HL-60 (cell line): Measurements from ENCODE around the gene CDNF.

Source experiments
- CTCF ChIP-seq: IDR thresholded peaks from one replicate; pipeline ENCODE4 v1.5.1; 2011; ENCODE audit warnings: low read length, control low read depth, inconsistent platforms; ENCODE audit not compliant: insufficient read depth
- GABPA ChIP-seq: IDR thresholded peaks from 2 replicates; pipeline ENCODE4 v1.6.1; 2012; ENCODE audit warnings: low read depth
- POLR2AphosphoS5 ChIP-seq: IDR thresholded peaks from 2 replicates; pipeline ENCODE4 v1.6.1; 2012; ENCODE audit warnings: low read depth

DNA sequence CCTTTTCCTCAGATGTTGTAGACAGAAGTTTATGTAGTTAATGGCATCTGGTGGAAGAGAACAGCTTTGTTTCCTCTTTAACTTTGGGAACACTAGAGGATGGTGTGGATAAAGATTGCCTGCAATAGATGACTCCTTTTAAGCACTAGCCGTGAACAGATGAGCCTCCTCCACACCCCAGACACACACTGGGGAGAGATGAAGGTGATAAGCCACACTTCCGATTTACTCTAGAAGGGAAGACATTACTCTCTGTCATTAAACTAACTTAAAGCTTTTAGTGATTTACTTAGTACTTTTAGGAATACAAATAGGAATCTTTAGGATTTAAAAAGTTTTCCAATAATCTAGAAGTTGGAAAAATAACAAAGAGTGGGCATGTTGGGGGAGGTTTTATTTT is 7.1 kb upstream of the CDNF start:
- TF ChIP-seq CTCF (no peak), GABPA (no peak), POLR2AphosphoS5 (no peak)
